Motor neuron (in vitro differentiated cells): ENCODE measurements around the gene SLC2A13. TPM values are rescaled to one million over a fixed set of nuclear protein-coding genes. Genes with fewer than 3 reads are reported as not detected.
A peak's percentile ranks its signal among the peaks of the same experiment; 100 is the strongest.
"Not testable (repeated sequence)": the region's sequence is repeated elsewhere in the genome, so short reads cannot be mapped to it uniquely, and the experiment has no call there.

ENCODE experiments used
- ATAC-seq, 8 experiments: fragments of 200-7000 bp; cut with Tn5 transposase; replicated peaks in 6 of 8; 2 replicates each; pipeline ENCODE4 v1.8.0; 2021; ENCODE audit warnings: mild to moderate bottlenecking in 8 of 8, moderate library complexity in 8 of 8
- H3K27ac ChIP-seq, 2 donors: fragments of 250-450 bp; sonication (Bioruptor Pico); 2 replicates each; pipeline ENCODE4 v1.9.0; 2021; ENCODE audit warnings: antibody characterized with exemption in 2 of 2, mild to moderate bottlenecking in 2 of 2, moderate library complexity in 1 of 2
- H3K4me1 ChIP-seq, 2 donors: fragments of 250-450 bp; sonication (Bioruptor Pico); replicated peaks in 1 of 2; 2 replicates each; pipeline ENCODE4 v1.6.1; 2021; ENCODE audit warnings: antibody characterized with exemption in 2 of 2, mild to moderate bottlenecking in 2 of 2, moderate library complexity in 1 of 2
- H3K4me3 ChIP-seq, 5 donors: fragments of 250-450 bp; sonication (Bioruptor Pico); 2 replicates each; pipeline ENCODE4 v1.9.0; 2021; ENCODE audit warnings: antibody characterized with exemption in 5 of 5, mild to moderate bottlenecking in 5 of 5, moderate library complexity in 4 of 5
- WGBS, 10 experiments: fragments of 450-650 bp; shearing (Covaris generic); methylation state at CpG; one replicate each; pipeline ENCODE4 v1.0.0; 2022; 5-methylcytosine and 5-hydroxymethylcytosine counted together
- in situ Hi-C, 9 experiments: fragments of 400-800 bp; cut with MboI; loops; one replicate each; pipeline ENCODE4 v1.15.0; 2021; ENCODE audit warnings: low sequenced_read_pairs in 9 of 9, low pct_unique_long_range_greater_than_20kb in 2 of 9; ENCODE audit not compliant: unreplicated experiment in 9 of 9
- total RNA-seq, 8 experiments: library from RNA; unstranded; fragments of 300-600 nt; gene quantifications; 2 replicates each; pipeline versions ENCODE4 v1.2.3 to v1.2.4, GENCODE V29; 2022

SLC2A13 gene
- total RNA-seq, 8 experiments from 2014 or later = 4.0 to 26.7 (median 7.4) TPM

- in situ Hi-C loops = no loop called here
- Histone ChIP-seq H3K4me3 (no peak overlapping the region), H3K4me1 (no peaks in the 10 kb centered on the region), H3K27ac (no peak overlapping the region)
- 0 to 100% (median 81%) methylated on average over 1 to 3 of the region's 3 CpGs; no CpG with 5 or more reads in 1 of the 10 experiments for WGBS, 10 experiments
- peak in 7 of 8 experiments; percentile 74 to 96 (median 83) for ATAC-seq
These were observed 281.2 kb downstream of the SLC2A13 start for GRCh38 chr12:39824505-39825212.

- ATAC-seq = no peak
These were observed 289.2 kb downstream of the SLC2A13 start for GRCh38 chr12:39816671-39817185.

GRCh38 chr12:39815746-39816145 lies 290.1 kb downstream of the SLC2A13 start:
- no peak for ATAC-seq
- in situ Hi-C loops = no loop called here
- Histone ChIP-seq H3K27ac (no peak overlapping the region), H3K4me1 (no peaks in the 10 kb centered on the region), H3K4me3 (no peak overlapping the region)
- WGBS, 10 experiments = 72 to 100% (median 97%) methylated on average over 2 of the region's 2 CpGs; no CpG with 5 or more reads in 2 of the 10 experiments

More at GRCh38 chr12:39816671-39817185, 289.2 kb downstream of the SLC2A13 start:
- H3K27ac ChIP-seq = no peak overlapping the region
- no peaks in the 10 kb centered on the region for H3K4me1 ChIP-seq
- H3K4me3 ChIP-seq = no peak overlapping the region
- in situ Hi-C loops = no loop called here

- H3K4me3 ChIP-seq = no peak overlapping the region
- H3K27ac ChIP-seq = no peak overlapping the region
- 6 to 100% (median 53%) methylated on average over 1 to 2 of the region's 2 CpGs for WGBS, 10 experiments
- in situ Hi-C loops = no loop called here
- H3K4me1 ChIP-seq = no peaks in the 10 kb centered on the region
- peak in 1 of 8 experiments; percentile 45 for ATAC-seq
These were observed 291.3 kb downstream of the SLC2A13 start for GRCh38 chr12:39814626-39815025.

GRCh38 chr12:39813776-39814175 lies 292.1 kb downstream of the SLC2A13 start:
- no peak overlapping the region for H3K27ac ChIP-seq
- 19 to 100% (median 76%) methylated on average over 1 to 5 of the region's 5 CpGs; no CpG with 5 or more reads in 1 of the 10 experiments for WGBS, 10 experiments
- no peak overlapping the region for H3K4me3 ChIP-seq
- in situ Hi-C loops = no loop called here
- peak in 1 of 8 experiments; percentile 27 for ATAC-seq
- no peaks in the 10 kb centered on the region for H3K4me1 ChIP-seq

GRCh38 chr12:39812456-39812855 lies 293.4 kb downstream of the SLC2A13 start:
- in situ Hi-C loops, H3K4me3 ChIP-seq, ATAC-seq, H3K27ac ChIP-seq, H3K4me1 ChIP-seq: not testable (repeated sequence)
- 80 to 100% (median 100%) methylated on average over 1 to 10 of the region's 10 CpGs; no CpG with 5 or more reads in 1 of the 10 experiments for WGBS, 10 experiments

GRCh38 chr12:39807043-39807442 lies 298.8 kb downstream of the SLC2A13 start:
- ATAC-seq = peak in 3 of 8 experiments; percentile 29 to 72 (median 38)
- in situ Hi-C loops = no loop called here
- WGBS, 10 experiments = 81 to 97% (median 91%) methylated on average over 2 to 5 of the region's 5 CpGs; no CpG with 5 or more reads in 2 of the 10 experiments

GRCh38 chr12:39805651-39806050 lies 300.2 kb downstream of the SLC2A13 start:
- Histone ChIP-seq H3K4me1 (no peaks in the 10 kb centered on the region), H3K4me3 (no peak overlapping the region), H3K27ac (no peak overlapping the region)
- no peak for ATAC-seq
- WGBS, 10 experiments = 44 to 100% (median 60%) methylated on average over 1 to 2 of the region's 2 CpGs; no CpG with 5 or more reads in 1 of the 10 experiments
- in situ Hi-C loops = no loop called here

More at GRCh38 chr12:39807043-39807442, 298.8 kb downstream of the SLC2A13 start:
- Histone ChIP-seq H3K4me1 (no peaks in the 10 kb centered on the region), H3K4me3 (no peak overlapping the region), H3K27ac (no peak overlapping the region)

- no peak overlapping the region for H3K4me3 ChIP-seq
These were observed 301.0 kb downstream of the SLC2A13 start for GRCh38 chr12:39804898-39805297.

GRCh38 chr12:39804479-39804878 lies 301.4 kb downstream of the SLC2A13 start:
- Histone ChIP-seq H3K27ac (no peak overlapping the region), H3K4me3 (no peak overlapping the region), H3K4me1 (no peaks in the 10 kb centered on the region)
- ATAC-seq = peak in 1 of 8 experiments; percentile 5
- 36 to 100% (median 83%) methylated on average over 1 of the region's 1 CpG; no CpG with 5 or more reads in 3 of the 10 experiments for WGBS, 10 experiments
- in situ Hi-C loops = no loop called here

More at GRCh38 chr12:39804898-39805297, 301.0 kb downstream of the SLC2A13 start:
- no peaks in the 10 kb centered on the region for H3K4me1 ChIP-seq
- ATAC-seq = peak; percentile 25 to 97 (median 69)
- WGBS, 10 experiments = 33 to 56% (median 40%) methylated on average over 1 to 4 of the region's 4 CpGs; no CpG with 5 or more reads in 5 of the 10 experiments
- no peak overlapping the region for H3K27ac ChIP-seq
- in situ Hi-C loops = no loop called here

- no peak for ATAC-seq
- no peak overlapping the region for H3K4me3 ChIP-seq
- 0 to 93% (median 74%) methylated on average over 1 to 2 of the region's 2 CpGs for WGBS, 10 experiments
- H3K27ac ChIP-seq = no peak overlapping the region
- no peaks in the 10 kb centered on the region for H3K4me1 ChIP-seq
- in situ Hi-C loops = no loop called here
These were observed 302.7 kb downstream of the SLC2A13 start for GRCh38 chr12:39803151-39803550.

GRCh38 chr12:39798977-39799376 lies 306.9 kb downstream of the SLC2A13 start:
- ATAC-seq = no peak
- in situ Hi-C loops = no loop called here
- Histone ChIP-seq H3K27ac (no peak overlapping the region), H3K4me1 (no peaks in the 10 kb centered on the region), H3K4me3 (no peak overlapping the region)
- WGBS, 10 experiments = 56 to 100% (median 82%) methylated on average over 1 to 4 of the region's 4 CpGs; no CpG with 5 or more reads in 1 of the 10 experiments

- ATAC-seq = no peak
- H3K4me3 ChIP-seq = no peak overlapping the region
- 75 to 100% (median 88%) methylated on average over 2 to 5 of the region's 5 CpGs; no CpG with 5 or more reads in 2 of the 10 experiments for WGBS, 10 experiments
- H3K27ac ChIP-seq = no peak overlapping the region
- in situ Hi-C loops = no loop called here
- H3K4me1 ChIP-seq = no peaks in the 10 kb centered on the region
These were observed 307.5 kb downstream of the SLC2A13 start for GRCh38 chr12:39798429-39798828.
